Lower leg skin (tissue), 3 donors: ENCODE measurements around the gene HS3ST3A1.

ENCODE experiments used
- CTCF ChIP-seq, 3 donors: fragments of 450-650 bp; IDR thresholded peaks; one replicate each; pipeline ENCODE4 v1.5.1; 2016; ENCODE audit warnings: antibody characterized with exemption in 3 of 3, mild to moderate bottlenecking in 3 of 3, moderate library complexity in 2 of 3
- POLR2A ChIP-seq, 2 donors: fragments of 450-650 bp; IDR thresholded peaks; one replicate each; pipeline ENCODE4 v1.6.1; 2016 to 2017; ENCODE audit warnings: antibody characterized with exemption in 2 of 2, mild to moderate bottlenecking in 1 of 2, moderate library complexity in 1 of 2

DNA sequence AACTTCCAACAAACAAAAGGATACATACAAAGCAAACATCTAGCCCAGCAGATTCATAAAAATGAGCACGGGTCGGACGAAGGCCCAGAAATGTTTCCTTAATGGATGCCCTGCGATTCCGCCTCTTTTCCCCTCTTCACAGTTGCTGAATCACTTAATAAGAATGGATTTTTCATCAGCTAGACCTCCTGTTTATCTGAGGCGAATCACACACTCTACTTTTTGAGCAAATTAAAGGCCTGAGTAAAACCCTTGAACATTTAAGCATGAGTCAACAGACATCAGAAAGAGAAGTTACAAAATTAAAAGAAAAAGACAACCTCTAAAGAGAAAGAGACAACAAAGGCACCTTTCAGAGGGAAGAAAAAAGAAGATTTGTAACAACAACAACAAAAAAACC, 44.7 kb downstream of the HS3ST3A1 start:
- TF ChIP-seq CTCF (IDR thresholded peaks at IDR 0.05) (no peak), POLR2A (IDR thresholded peaks at IDR 0.05) (no peak)
